ENCODE results near the gene SYNPR. TPM values are rescaled to one million over a fixed set of nuclear protein-coding genes. Genes with fewer than 3 reads are reported as not detected.

SYNPR gene
- total RNA-seq, 1 donor from 2014 or later, result 0.27 TPM

DNA sequence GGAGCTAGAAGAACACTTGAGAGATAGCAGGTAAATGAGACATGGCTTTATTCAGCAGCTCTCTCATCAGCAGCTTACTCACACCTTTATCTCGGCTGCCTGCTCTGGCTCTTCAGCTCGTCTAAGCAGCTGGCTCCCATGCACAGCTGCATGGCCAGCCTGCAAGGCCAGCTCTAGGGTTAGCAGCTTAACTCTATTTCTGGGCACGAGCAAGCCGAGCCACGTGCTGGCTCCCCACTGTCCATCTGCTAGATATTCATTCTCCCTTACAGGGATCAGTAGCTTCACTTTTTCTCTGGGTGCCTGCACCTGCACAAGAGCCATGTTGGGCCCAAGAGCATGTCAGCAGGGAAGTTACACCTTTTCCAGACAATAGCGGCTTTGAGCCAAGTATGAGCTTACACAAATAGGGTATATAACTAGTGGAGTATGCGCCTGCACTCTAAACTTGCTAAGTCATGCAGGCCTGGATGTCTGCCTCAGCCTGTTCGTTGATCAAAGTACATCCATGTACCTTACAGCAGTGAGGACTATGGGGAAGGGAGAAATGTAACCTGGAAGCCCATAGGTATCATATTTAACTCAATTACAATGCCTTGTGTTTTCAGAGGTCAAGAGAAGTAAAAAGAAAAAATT is 199.5 kb downstream of the SYNPR start:
- Histone ChIP-seq H3K36me3 (ENCODE audit: insufficient read depth, low read length) (no peaks in the 10 kb centered on the region), H3K4me2 (ENCODE audit: low read length) (no peak overlapping the region), H3K27ac (ENCODE audit: low read depth, low read length) (no peak overlapping the region), H3K79me2 (ENCODE audit: insufficient read depth, low read length) (no peaks in the 10 kb centered on the region), H2AFZ (ENCODE audit: low read depth, low read length) (no peak overlapping the region), H4K20me1 (ENCODE audit: insufficient read depth, low read length) (no peaks in the 10 kb centered on the region), H3K9me3 (ENCODE audit: insufficient read depth, low read depth, low read length) (no peaks in the 10 kb centered on the region), H3K9ac (ENCODE audit: low read length) (no peak overlapping the region), H3K4me3 (ENCODE audit: insufficient read depth, low read depth, low read length) (no peak overlapping the region), H3K4me1 (ENCODE audit: insufficient read depth, low read length) (no peaks in the 10 kb centered on the region), H3K27me3 (ENCODE audit: insufficient read depth, low read length) (peaks cover 3% of the 10 kb centered on the region)
- Mint-ChIP-seq H3K9me3 (ENCODE audit: unreplicated experiment) (no peaks in the 10 kb centered on the region), H3K27ac (ENCODE audit: unreplicated experiment) (no peak overlapping the region), H3K36me3 (ENCODE audit: low read depth, unreplicated experiment) (no peaks in the 10 kb centered on the region), H3K4me3 (ENCODE audit: unreplicated experiment) (no peak overlapping the region), H3K27me3 (ENCODE audit: low read depth, unreplicated experiment) (peaks cover 19% of the 10 kb centered on the region), H3K4me1 (ENCODE audit: low read depth, unreplicated experiment) (no peaks in the 10 kb centered on the region)
- TF ChIP-seq EZH2 (IDR thresholded peaks at IDR 0.05; ENCODE audit: insufficient read depth, low read length), result no peak
- TF ChIP-seq, protein P1, sequence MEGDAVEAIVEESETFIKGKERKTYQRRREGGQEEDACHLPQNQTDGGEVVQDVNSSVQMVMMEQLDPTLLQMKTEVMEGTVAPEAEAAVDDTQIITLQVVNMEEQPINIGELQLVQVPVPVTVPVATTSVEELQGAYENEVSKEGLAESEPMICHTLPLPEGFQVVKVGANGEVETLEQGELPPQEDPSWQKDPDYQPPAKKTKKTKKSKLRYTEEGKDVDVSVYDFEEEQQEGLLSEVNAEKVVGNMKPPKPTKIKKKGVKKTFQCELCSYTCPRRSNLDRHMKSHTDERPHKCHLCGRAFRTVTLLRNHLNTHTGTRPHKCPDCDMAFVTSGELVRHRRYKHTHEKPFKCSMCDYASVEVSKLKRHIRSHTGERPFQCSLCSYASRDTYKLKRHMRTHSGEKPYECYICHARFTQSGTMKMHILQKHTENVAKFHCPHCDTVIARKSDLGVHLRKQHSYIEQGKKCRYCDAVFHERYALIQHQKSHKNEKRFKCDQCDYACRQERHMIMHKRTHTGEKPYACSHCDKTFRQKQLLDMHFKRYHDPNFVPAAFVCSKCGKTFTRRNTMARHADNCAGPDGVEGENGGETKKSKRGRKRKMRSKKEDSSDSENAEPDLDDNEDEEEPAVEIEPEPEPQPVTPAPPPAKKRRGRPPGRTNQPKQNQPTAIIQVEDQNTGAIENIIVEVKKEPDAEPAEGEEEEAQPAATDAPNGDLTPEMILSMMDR (IDR thresholded peaks at IDR 0.05; ENCODE audit: insufficient read depth, low read depth, low read length), result no peak
- FAIRE-seq (no peak), DNase-seq (ENCODE audit: low read depth) (no peak)

DNA sequence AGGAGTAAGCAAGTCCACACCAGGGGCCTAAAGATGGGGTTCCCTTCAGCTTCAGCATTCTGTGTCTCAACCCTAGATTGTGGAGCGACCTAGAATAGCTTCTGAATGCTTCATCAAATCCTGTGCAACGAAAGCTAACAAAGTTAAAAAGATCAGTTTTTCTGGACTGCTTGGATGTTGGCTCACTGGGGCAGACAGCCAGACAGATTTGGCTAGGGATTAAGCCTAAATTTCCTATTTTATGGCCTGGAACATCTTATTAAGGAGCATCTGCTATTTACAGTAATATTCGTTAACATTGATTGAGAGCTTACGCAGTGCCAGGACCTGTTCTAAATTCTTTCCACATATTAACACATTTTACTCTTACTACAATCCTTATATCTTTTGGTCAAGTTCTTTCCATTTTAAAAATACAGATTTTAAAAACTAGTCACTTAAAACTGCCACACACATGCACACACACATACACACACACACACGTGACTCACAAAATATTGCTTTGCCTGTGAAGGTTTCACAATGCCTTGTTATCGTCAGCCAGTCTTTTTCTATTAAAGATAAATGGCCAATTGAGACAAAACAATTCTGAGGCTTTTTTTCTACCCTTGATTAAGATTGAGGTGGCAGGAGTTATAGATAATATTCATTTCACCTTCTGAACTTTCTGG is 201.0 kb downstream of the SYNPR start:
- Histone ChIP-seq H4K20me1 (ENCODE audit: insufficient read depth, low read length) (no peaks in the 10 kb centered on the region), H3K27me3 (ENCODE audit: insufficient read depth, low read length) (peaks cover 3% of the 10 kb centered on the region), H3K79me2 (ENCODE audit: insufficient read depth, low read length) (no peaks in the 10 kb centered on the region), H3K4me1 (ENCODE audit: insufficient read depth, low read length) (no peaks in the 10 kb centered on the region), H3K36me3 (ENCODE audit: insufficient read depth, low read length) (no peaks in the 10 kb centered on the region), H3K9ac (ENCODE audit: low read length) (no peak overlapping the region), H3K4me2 (ENCODE audit: low read length) (no peak overlapping the region), H3K4me3 (ENCODE audit: insufficient read depth, low read depth, low read length) (no peak overlapping the region), H3K27ac (ENCODE audit: low read depth, low read length) (no peak overlapping the region), H2AFZ (ENCODE audit: low read depth, low read length) (no peak overlapping the region), H3K9me3 (ENCODE audit: insufficient read depth, low read depth, low read length) (no peaks in the 10 kb centered on the region)
- H3K27ac Mint-ChIP-seq (ENCODE audit: unreplicated experiment), result no peak overlapping the region
- FAIRE-seq (no peak), DNase-seq (ENCODE audit: low read depth) (no peak)
- no peak for TF ChIP-seq EZH2 (IDR thresholded peaks at IDR 0.05; ENCODE audit: insufficient read depth, low read length)
- TF ChIP-seq, protein P1 (IDR thresholded peaks at IDR 0.05; ENCODE audit: insufficient read depth, low read depth, low read length), result no peak
- no peaks in the 10 kb centered on the region for H3K4me1 Mint-ChIP-seq (ENCODE audit: low read depth, unreplicated experiment)
- H3K9me3 Mint-ChIP-seq (ENCODE audit: unreplicated experiment), result no peaks in the 10 kb centered on the region
- peaks cover 16% of the 10 kb centered on the region for H3K27me3 Mint-ChIP-seq (ENCODE audit: low read depth, unreplicated experiment)
- no peaks in the 10 kb centered on the region for H3K36me3 Mint-ChIP-seq (ENCODE audit: low read depth, unreplicated experiment)
- no peak overlapping the region for H3K4me3 Mint-ChIP-seq (ENCODE audit: unreplicated experiment)

DNA sequence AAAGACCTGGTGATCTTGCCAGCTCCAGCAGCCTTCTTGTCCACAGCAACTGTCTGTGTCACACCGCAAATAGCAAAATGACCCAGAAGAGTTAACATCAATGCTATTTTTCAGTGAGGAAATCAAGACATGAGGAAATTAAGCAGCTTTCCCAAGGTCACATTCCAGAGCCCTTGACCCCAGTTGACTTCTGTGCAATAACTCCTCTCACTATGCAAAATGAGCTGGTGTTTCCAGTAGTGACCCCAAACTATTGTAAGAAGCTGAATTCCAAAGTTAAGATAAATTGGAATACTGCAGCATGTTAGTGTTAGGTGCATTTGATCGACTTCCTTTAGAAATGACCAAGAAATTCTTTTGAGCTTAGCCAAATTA is 201.5 kb downstream of the SYNPR start:
- FAIRE-seq (no peak), DNase-seq (ENCODE audit: low read depth) (no peak)
- H3K27me3 ChIP-seq (ENCODE audit: insufficient read depth, low read length), result peaks cover 3% of the 10 kb centered on the region
- no peak overlapping the region for H3K4me3 ChIP-seq (ENCODE audit: insufficient read depth, low read depth, low read length)
- no peak overlapping the region for H3K27ac ChIP-seq (ENCODE audit: low read depth, low read length)
- no peaks in the 10 kb centered on the region for H3K9me3 Mint-ChIP-seq (ENCODE audit: unreplicated experiment)
- no peaks in the 10 kb centered on the region for H4K20me1 ChIP-seq (ENCODE audit: insufficient read depth, low read length)
- no peak overlapping the region for H3K4me3 Mint-ChIP-seq (ENCODE audit: unreplicated experiment)
- no peaks in the 10 kb centered on the region for H3K79me2 ChIP-seq (ENCODE audit: insufficient read depth, low read length)
- peaks cover 12% of the 10 kb centered on the region for H3K27me3 Mint-ChIP-seq (ENCODE audit: low read depth, unreplicated experiment)
- TF ChIP-seq, protein P1 (IDR thresholded peaks at IDR 0.05; ENCODE audit: insufficient read depth, low read depth, low read length), result no peak
- TF ChIP-seq EZH2 (IDR thresholded peaks at IDR 0.05; ENCODE audit: insufficient read depth, low read length), result no peak
- H2AFZ ChIP-seq (ENCODE audit: low read depth, low read length), result no peak overlapping the region
- no peaks in the 10 kb centered on the region for H3K4me1 Mint-ChIP-seq (ENCODE audit: low read depth, unreplicated experiment)
- no peaks in the 10 kb centered on the region for H3K9me3 ChIP-seq (ENCODE audit: insufficient read depth, low read depth, low read length)
- no peak overlapping the region for H3K4me2 ChIP-seq (ENCODE audit: low read length)
- no peaks in the 10 kb centered on the region for H3K4me1 ChIP-seq (ENCODE audit: insufficient read depth, low read length)
- H3K36me3 ChIP-seq (ENCODE audit: insufficient read depth, low read length), result no peaks in the 10 kb centered on the region
- no peaks in the 10 kb centered on the region for H3K36me3 Mint-ChIP-seq (ENCODE audit: low read depth, unreplicated experiment)
- no peak overlapping the region for H3K27ac Mint-ChIP-seq (ENCODE audit: unreplicated experiment)
- H3K9ac ChIP-seq (ENCODE audit: low read length), result no peak overlapping the region
